Right renal pelvis (tissue), 4 donors: ENCODE results near the gene HIVEP2. TPM values are rescaled to one million over a fixed set of nuclear protein-coding genes. Genes with fewer than 3 reads are reported as not detected.

Source experiments
- DNase-seq, 4 donors: peaks; one replicate each; pipeline ENCODE4 v3.0.0-alpha.2; 2013; ENCODE audit warnings: low read depth in 4 of 4, low spot score in 3 of 4, missing footprints in 1 of 4
- polyA plus RNA-seq, 4 donors: library from polyadenylated mRNA; unstranded; fragments of 120-200 nt; gene quantifications; one replicate each; pipeline ENCODE4 v1.2.1, GENCODE V29; 2013; ENCODE audit not compliant: insufficient read length in 4 of 4

The HIVEP2 gene
- polyA plus RNA-seq, 4 donors: 12.7 to 13.9 (median 13.2) TPM

- DNase-seq: no peak
These were observed 147.8 kb downstream of the HIVEP2 start for GRCh38 chr6:142797159-142797558.

DNA sequence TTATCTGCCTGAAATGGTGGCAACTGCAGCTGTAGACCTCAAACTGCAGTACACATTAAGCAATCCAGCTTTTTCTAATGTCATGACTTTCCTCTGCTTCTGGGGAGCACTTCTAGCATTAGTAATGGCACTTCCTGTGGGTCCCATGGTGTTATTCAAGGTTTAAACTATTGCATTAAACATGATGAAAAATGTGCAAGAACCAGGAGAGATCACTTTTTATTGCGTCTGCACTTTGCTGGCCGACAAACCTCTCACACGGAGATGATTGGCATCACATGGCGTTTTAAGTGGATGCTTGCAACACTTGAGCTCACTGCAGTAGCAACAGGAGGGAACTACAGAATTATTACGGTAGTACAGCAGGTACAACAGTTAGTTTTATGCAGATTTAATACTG lies 148.4 kb downstream of the HIVEP2 start:
- DNase-seq: no peak

GRCh38 chr6:142796024-142796423 lies 149.0 kb downstream of the HIVEP2 start:
- no peak for DNase-seq

- DNase-seq: no peak
These were observed 150.6 kb downstream of the HIVEP2 start for GRCh38 chr6:142794424-142794823.

DNA sequence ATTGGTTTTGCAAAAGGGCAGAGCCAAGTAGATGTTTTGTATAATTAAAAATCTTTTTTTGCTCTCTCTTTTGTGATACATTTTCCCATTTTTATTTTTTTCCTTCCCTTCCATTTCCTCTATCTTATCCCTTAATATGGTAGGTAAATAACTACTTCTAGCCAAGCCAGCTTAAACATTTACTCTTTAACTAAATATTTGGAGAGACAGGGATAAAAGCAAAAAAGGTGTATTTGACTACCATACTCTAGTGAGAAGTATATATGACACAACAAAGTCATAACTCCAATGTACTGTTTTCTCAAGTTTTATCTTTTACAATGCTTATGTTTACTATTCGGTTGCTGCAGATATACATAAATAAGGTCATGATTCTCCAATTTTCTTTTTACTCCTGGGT lies 154.7 kb downstream of the HIVEP2 start:
- no peak for DNase-seq

- DNase-seq: no peak
These were observed 157.6 kb downstream of the HIVEP2 start for GRCh38 chr6:142787422-142787821.

GRCh38 chr6:142786476-142786875 lies 158.5 kb downstream of the HIVEP2 start:
- DNase-seq: no peak

- DNase-seq: no peak
These were observed 160.6 kb downstream of the HIVEP2 start for GRCh38 chr6:142784344-142784743.

DNA sequence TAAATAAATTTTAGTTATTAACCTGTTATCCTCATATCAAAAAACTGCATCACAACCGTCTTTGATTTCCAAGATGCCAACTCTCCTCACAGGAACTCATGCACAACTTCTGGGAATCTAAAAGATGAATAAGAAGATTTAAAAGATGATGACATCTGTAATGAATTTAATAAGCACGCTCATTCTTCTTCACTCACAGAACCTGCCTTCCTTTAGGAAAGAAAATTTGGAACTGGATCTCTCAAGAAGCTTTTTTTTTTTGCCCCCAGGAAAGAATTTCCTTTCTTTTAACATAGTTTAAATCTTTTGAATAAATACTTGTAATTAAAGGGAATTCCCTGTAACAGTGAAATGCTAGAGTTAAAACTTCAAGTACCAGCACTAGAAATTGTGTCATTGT lies 161.5 kb downstream of the HIVEP2 start:
- no peak for DNase-seq

GRCh38 chr6:142781129-142781528 lies 163.8 kb downstream of the HIVEP2 start:
- DNase-seq: no peak

DNA sequence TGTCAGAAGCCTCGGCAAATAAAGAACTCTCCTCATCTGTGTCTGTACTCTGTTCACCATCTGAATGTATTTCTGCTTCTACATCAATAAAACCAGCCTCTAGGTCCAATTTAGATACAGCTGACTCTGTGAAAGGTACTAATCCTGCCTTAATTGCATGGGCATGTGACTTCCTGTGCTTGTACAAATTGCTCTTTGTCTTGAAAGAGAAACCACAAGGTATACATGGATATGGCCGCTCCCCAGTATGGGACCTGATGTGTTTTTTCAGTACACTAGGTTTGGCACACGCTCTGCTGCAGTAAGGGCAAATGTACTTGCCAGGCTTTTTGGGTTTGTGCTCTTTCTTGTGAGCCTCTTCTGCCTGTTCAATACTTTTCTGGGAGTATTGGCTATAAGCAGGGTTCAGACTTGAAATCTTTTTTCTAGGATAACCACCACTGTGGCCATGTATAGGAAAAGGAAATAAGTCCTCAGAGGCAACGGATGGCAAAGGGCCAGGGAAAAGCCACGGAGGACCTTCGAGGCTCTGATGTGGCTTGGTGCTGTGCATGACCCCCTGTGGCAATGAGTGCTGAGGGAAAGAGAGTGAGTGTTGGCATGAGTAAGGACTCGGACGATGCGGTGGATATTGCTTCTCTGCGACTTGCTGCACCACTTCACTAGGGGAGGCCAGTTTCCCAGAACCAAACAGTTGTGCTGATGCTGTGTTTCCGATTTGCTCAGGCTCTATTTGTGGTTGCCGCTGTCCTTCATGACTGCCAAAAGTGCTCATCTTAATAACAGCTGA lies 170.9 kb downstream of the HIVEP2 start:
- no peak for DNase-seq

DNA sequence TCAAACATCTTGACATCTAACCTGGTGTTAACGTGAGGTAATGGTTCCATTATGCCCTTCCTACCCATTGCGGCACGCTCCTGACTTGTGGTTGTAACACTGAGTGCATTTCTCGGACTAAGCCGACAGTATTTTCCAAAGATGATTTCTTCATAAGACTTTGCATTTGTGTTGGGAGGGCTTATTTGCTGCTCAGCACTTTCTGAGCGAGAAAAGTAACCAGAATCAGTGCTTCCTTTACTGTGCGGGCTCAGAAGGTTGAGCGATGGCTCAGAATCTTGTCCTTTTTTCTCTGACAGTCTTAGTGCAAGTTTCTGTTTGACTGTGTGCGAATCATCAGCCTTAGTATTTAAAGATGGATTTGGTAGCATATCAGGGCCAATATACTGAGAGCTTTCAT lies 171.7 kb downstream of the HIVEP2 start:
- DNase-seq: no peak

DNA sequence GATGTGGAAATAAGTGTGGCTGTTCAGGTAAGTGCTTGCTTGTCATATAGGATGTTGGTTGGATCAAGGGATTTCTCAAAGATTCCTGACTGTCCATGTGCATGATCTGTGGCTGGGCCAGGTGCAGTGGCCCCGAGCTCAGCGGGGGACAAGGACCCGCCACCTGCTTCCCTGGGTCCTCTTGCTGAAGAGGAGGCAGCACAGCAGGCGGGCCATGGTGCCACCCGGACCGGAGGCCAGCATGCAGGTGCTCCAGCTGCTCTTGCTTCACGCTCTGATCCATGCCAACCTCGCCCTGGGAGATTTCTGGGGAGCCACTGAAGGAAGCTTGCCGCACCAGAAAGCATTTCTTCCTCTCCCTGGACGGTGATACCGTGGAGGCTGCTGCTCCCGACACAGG lies 173.8 kb downstream of the HIVEP2 start:
- no peak for DNase-seq

GRCh38 chr6:142765306-142765705 lies 179.7 kb downstream of the HIVEP2 start:
- no peak for DNase-seq

GRCh38 chr6:142764311-142764710 lies 180.7 kb downstream of the HIVEP2 start:
- no peak for DNase-seq

DNA sequence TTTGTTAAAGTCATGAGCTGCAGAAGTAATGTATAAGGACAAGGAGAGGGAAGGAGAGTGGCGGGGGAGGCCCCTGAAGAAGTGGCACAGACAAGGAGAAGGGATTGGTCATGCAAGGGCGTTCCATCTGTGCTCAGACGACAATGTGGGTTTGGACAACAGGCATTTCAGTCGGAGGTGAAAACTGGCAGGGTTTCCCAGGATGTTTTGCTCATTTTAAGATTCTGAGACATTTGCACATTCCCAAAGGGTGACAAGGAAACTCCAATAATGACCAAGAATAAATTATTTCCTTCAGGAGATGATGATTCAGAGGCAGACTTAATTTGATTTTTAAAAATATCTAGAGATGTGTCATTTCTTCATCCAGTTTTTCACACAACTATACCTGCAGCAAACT lies 181.8 kb downstream of the HIVEP2 start:
- no peak for DNase-seq

GRCh38 chr6:142761756-142762155 lies 183.2 kb downstream of the HIVEP2 start:
- no peak for DNase-seq

GRCh38 chr6:142760152-142760551 lies 184.8 kb downstream of the HIVEP2 start:
- no peak for DNase-seq

- no peak for DNase-seq
These were observed 186.3 kb downstream of the HIVEP2 start for GRCh38 chr6:142758629-142759025.

DNA sequence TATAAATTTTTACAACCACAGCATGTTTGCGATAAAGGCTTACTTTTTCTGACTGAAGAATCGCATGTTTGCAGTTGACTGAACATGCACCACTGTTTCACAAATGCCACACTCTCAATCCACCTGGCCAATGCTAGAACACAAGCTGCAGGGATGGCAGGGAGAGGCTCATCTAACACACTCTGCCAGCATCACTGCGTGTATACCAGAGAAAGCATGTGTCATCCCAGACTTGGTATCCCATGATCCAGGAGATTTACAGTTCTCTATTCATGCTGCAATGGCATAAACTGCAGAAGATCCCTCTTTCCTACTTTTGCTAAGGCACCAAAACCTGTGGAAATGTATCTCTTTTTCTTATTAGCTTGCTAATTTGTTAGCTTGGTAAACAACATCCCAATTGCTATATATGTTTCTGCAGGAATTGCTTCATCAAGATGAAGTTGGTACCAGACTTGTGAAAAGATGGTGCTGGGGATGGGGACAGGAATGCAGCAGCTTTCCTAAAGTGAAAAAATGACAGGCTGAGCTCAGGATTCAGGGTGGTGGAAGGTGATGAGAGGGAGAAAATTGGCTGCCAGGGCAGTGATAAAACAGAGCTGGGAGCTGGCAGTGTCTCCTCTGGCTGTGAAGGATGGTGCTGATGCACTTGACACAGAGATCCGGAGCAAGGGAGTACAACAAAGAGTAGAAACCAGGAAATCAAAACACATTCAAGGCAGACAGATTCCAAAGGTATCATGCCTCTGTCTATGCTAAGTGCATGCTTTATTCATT lies 186.9 kb downstream of the HIVEP2 start:
- DNase-seq: no peak

GRCh38 chr6:142756215-142756630 lies 188.8 kb downstream of the HIVEP2 start:
- no peak for DNase-seq

DNA sequence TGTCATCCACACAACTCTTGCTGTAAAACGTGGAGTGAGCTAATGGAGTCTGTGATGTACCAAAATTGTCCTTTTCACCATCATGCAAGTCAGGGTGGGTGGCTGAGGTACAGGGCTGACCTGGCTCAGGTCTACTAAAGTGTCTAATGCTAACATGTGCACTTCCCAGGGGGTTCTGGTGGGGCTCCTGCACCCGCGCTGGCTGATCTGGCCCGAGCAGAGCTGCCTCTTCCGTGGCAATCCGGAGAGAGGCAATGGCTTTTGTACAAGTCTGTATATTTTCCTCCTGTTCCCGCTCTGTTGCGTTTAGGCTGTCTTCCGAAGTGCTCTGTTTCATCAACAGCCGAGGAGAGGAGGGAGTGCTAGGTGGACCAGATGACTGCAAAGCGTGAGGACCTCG lies 191.8 kb downstream of the HIVEP2 start:
- no peak for DNase-seq
